Measurements from ENCODE around the gene KRTAP4-11. TPM values are rescaled to one million over a fixed set of nuclear protein-coding genes. Genes with fewer than 3 reads are reported as not detected.
"Not testable (repeated sequence)": the region's sequence is repeated elsewhere in the genome, so short reads cannot be mapped to it uniquely, and the experiment has no call there.

Gene KRTAP4-11
- polyA plus RNA-seq (2011; rRNA removed): not detected in 2 replicates
- not detected in 2 replicates for polyA minus RNA-seq (2011; rRNA and poly(A)+ RNA removed)

GRCh38 chr17:41117846-41118386 lies at the start of gene KRTAP4-11:
KRTAP4-11 (minus strand) TSS chr17:41118373; CDS start chr17:41118315, 58 bp downstream.
- CTCF ChIA-PET; H3K27me3 ChIP-seq (ENCODE audit: control insufficient read depth, insufficient read depth, low read length); DNase-seq (ENCODE audit: low read depth); H3K4me3 ChIP-seq (ENCODE audit: low read depth, low read length); POLR2A ChIA-PET; H3K36me3 ChIP-seq (ENCODE audit: control insufficient read depth, insufficient read depth, low read length): not testable (repeated sequence)

GRCh38 chr17:41167561-41167960 lies 49.4 kb upstream of the KRTAP4-11 start:
- ChIA-PET CTCF (no interaction called here), POLR2A (no interaction called here)
- Histone ChIP-seq H3K36me3 (ENCODE audit: control insufficient read depth, insufficient read depth, low read length) (no peaks in the 10 kb centered on the region), H3K27me3 (ENCODE audit: control insufficient read depth, insufficient read depth, low read length) (no peaks in the 10 kb centered on the region), H3K4me3 (ENCODE audit: low read depth, low read length) (no peak overlapping the region)
- TF ChIP-seq CTCF (IDR thresholded peaks at IDR 0.05; ENCODE audit: insufficient read depth, low read depth, low read length): no peak
- no peak for DNase-seq (ENCODE audit: low read depth)

GRCh38 chr17:41163828-41164227 lies 45.7 kb upstream of the KRTAP4-11 start:
- POLR2A ChIA-PET: no interaction called here
- CTCF ChIA-PET: no interaction called here
- Histone ChIP-seq H3K27me3 (ENCODE audit: control insufficient read depth, insufficient read depth, low read length) (no peaks in the 10 kb centered on the region), H3K36me3 (ENCODE audit: control insufficient read depth, insufficient read depth, low read length) (no peaks in the 10 kb centered on the region), H3K4me3 (ENCODE audit: low read depth, low read length) (no peak overlapping the region)
- no peak for DNase-seq (ENCODE audit: low read depth)
- TF ChIP-seq CTCF (IDR thresholded peaks at IDR 0.05; ENCODE audit: insufficient read depth, low read depth, low read length): no peak

GRCh38 chr17:41160648-41161047 lies 42.5 kb upstream of the KRTAP4-11 start, which contains the start of gene KRTAP4-4:
KRTAP4-4 (minus strand) TSS chr17:41160748; CDS start chr17:41160691, 57 bp downstream.
- TF ChIP-seq CTCF (IDR thresholded peaks at IDR 0.05; ENCODE audit: insufficient read depth, low read depth, low read length): no peak
- no peak for DNase-seq (ENCODE audit: low read depth)
- ChIA-PET CTCF (no interaction called here), POLR2A (no interaction called here)
- H3K36me3 ChIP-seq (ENCODE audit: control insufficient read depth, insufficient read depth, low read length): no peaks in the 10 kb centered on the region
- H3K27me3 ChIP-seq (ENCODE audit: control insufficient read depth, insufficient read depth, low read length): no peaks in the 10 kb centered on the region
- H3K4me3 ChIP-seq (ENCODE audit: low read depth, low read length): no peak within 1 kb of the TSS

GRCh38 chr17:41160190-41160589 lies 42.0 kb upstream of the KRTAP4-11 start:
- DNase-seq (ENCODE audit: low read depth); H3K36me3 ChIP-seq (ENCODE audit: control insufficient read depth, insufficient read depth, low read length); H3K4me3 ChIP-seq (ENCODE audit: low read depth, low read length); H3K27me3 ChIP-seq (ENCODE audit: control insufficient read depth, insufficient read depth, low read length); CTCF ChIA-PET; POLR2A ChIA-PET: not testable (repeated sequence)

- no peak overlapping the region for H3K4me3 ChIP-seq (ENCODE audit: low read depth, low read length)
- ChIA-PET POLR2A (no interaction called here), CTCF (no interaction called here)
- DNase-seq (ENCODE audit: low read depth): no peak
- no peak for TF ChIP-seq CTCF (IDR thresholded peaks at IDR 0.05; ENCODE audit: insufficient read depth, low read depth, low read length)
- no peaks in the 10 kb centered on the region for H3K27me3 ChIP-seq (ENCODE audit: control insufficient read depth, insufficient read depth, low read length)
- H3K36me3 ChIP-seq (ENCODE audit: control insufficient read depth, insufficient read depth, low read length): no peaks in the 10 kb centered on the region
Observed at GRCh38 chr17:41153856-41154255, 35.7 kb upstream of the KRTAP4-11 start.

All from BJ (cell line).